ENCODE results near the gene FAM131B. TPM values are rescaled to one million over a fixed set of nuclear protein-coding genes. Genes with fewer than 3 reads are reported as not detected.

Gene FAM131B
- total RNA-seq, 1 experiment from 2014 or later: 25.3 TPM

DNA sequence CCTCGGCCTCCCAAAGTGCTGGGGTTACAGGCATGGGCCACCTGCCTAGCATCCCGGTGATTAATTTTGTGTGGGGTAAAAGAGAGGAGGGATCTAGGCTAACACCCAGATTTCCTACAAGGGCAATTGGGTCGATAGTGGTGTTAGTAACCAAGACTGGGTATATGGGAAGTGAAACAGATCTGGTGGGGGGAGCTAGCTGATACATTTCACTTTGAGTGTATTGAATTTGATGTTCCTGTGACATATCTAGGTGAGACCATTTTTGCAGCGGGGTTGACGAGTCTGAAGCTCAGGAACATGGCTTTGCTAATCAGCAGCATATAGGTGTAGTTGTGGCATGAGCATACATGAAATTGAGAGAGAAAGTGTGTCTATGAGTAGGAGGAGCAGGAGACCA lies 34.6 kb downstream of the FAM131B start (continued):
- TF ChIP-seq, protein P1, sequence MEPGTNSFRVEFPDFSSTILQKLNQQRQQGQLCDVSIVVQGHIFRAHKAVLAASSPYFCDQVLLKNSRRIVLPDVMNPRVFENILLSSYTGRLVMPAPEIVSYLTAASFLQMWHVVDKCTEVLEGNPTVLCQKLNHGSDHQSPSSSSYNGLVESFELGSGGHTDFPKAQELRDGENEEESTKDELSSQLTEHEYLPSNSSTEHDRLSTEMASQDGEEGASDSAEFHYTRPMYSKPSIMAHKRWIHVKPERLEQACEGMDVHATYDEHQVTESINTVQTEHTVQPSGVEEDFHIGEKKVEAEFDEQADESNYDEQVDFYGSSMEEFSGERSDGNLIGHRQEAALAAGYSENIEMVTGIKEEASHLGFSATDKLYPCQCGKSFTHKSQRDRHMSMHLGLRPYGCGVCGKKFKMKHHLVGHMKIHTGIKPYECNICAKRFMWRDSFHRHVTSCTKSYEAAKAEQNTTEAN (CRISPR knock-in tag; IDR thresholded peaks at IDR 0.05): no peak
- TF ChIP-seq TEAD4 (CRISPR knock-in tag; IDR thresholded peaks at IDR 0.05): no peak
- TF ChIP-seq, protein P2, sequence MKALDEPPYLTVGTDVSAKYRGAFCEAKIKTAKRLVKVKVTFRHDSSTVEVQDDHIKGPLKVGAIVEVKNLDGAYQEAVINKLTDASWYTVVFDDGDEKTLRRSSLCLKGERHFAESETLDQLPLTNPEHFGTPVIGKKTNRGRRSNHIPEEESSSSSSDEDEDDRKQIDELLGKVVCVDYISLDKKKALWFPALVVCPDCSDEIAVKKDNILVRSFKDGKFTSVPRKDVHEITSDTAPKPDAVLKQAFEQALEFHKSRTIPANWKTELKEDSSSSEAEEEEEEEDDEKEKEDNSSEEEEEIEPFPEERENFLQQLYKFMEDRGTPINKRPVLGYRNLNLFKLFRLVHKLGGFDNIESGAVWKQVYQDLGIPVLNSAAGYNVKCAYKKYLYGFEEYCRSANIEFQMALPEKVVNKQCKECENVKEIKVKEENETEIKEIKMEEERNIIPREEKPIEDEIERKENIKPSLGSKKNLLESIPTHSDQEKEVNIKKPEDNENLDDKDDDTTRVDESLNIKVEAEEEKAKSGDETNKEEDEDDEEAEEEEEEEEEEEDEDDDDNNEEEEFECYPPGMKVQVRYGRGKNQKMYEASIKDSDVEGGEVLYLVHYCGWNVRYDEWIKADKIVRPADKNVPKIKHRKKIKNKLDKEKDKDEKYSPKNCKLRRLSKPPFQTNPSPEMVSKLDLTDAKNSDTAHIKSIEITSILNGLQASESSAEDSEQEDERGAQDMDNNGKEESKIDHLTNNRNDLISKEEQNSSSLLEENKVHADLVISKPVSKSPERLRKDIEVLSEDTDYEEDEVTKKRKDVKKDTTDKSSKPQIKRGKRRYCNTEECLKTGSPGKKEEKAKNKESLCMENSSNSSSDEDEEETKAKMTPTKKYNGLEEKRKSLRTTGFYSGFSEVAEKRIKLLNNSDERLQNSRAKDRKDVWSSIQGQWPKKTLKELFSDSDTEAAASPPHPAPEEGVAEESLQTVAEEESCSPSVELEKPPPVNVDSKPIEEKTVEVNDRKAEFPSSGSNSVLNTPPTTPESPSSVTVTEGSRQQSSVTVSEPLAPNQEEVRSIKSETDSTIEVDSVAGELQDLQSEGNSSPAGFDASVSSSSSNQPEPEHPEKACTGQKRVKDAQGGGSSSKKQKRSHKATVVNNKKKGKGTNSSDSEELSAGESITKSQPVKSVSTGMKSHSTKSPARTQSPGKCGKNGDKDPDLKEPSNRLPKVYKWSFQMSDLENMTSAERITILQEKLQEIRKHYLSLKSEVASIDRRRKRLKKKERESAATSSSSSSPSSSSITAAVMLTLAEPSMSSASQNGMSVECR (CRISPR knock-in tag; IDR thresholded peaks at IDR 0.05; ENCODE audit: borderline replicate concordance): no peak
- TF ChIP-seq RELA (CRISPR knock-in tag; IDR thresholded peaks at IDR 0.05; ENCODE audit: borderline replicate concordance): no peak
- no peak for TF ChIP-seq FOXP1 (CRISPR knock-in tag; IDR thresholded peaks at IDR 0.05; ENCODE audit: borderline replicate concordance)

DNA sequence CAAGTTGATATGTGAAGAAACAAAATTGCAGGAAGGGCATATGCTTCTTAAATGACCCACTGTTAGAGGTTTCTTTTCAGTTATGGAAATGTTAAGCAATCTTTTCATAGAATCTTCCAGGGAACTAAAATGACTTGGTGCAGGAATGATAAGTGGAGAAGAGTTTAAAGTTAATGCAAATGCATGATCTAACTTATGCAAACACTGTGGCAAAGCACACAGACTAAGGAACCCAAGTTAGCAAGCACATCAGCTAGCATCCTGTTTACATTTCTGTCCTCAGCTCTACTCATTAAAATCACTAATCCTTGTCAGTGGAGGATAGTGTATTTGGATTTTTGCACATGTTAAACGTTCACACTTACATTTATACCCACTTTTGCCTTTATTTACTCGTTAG lies 37.3 kb downstream of the FAM131B start:
- H3K4me3 Mint-ChIP-seq: no peak overlapping the region
- no peaks in the 10 kb centered on the region for H3K27me3 Mint-ChIP-seq (ENCODE audit: low read depth)
- ChIA-PET CTCF (interaction anchor here (1.1 to 3.0 kb wide), 2 partner anchors 20 to 55 kb away, joined by 3 to 12 read pairs; no protein-coding TSS in a partner anchor), POLR2A (no interaction called here)
- no peak for ATAC-seq
- peaks cover 33% of the 10 kb centered on the region for H3K4me1 Mint-ChIP-seq
- no peak for DNase-seq (ENCODE audit: low spot score)
- H3K27ac Mint-ChIP-seq: no peak overlapping the region
- no peaks in the 10 kb centered on the region for H3K9me3 Mint-ChIP-seq
- no peak for TF ChIP-seq MXD4 (CRISPR knock-in tag; IDR thresholded peaks at IDR 0.05; ENCODE audit: borderline replicate concordance)
- TF ChIP-seq, protein P3, sequence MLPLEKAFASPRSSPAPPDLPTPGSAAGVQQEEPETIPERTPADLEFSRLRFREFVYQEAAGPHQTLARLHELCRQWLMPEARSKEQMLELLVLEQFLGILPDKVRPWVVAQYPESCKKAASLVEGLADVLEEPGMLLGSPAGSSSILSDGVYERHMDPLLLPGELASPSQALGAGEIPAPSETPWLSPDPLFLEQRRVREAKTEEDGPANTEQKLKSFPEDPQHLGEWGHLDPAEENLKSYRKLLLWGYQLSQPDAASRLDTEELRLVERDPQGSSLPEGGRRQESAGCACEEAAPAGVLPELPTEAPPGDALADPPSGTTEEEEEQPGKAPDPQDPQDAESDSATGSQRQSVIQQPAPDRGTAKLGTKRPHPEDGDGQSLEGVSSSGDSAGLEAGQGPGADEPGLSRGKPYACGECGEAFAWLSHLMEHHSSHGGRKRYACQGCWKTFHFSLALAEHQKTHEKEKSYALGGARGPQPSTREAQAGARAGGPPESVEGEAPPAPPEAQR (CRISPR knock-in tag; IDR thresholded peaks at IDR 0.05): no peak
- TF ChIP-seq, protein P4, sequence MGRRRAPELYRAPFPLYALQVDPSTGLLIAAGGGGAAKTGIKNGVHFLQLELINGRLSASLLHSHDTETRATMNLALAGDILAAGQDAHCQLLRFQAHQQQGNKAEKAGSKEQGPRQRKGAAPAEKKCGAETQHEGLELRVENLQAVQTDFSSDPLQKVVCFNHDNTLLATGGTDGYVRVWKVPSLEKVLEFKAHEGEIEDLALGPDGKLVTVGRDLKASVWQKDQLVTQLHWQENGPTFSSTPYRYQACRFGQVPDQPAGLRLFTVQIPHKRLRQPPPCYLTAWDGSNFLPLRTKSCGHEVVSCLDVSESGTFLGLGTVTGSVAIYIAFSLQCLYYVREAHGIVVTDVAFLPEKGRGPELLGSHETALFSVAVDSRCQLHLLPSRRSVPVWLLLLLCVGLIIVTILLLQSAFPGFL (CRISPR knock-in tag; IDR thresholded peaks at IDR 0.05; ENCODE audit: borderline replicate concordance): no peak
- no peak for TF ChIP-seq GTF2I (CRISPR knock-in tag; conservative IDR thresholded peaks at IDR 0.05)
- no peak for TF ChIP-seq TCF7 (CRISPR knock-in tag; IDR thresholded peaks at IDR 0.05; ENCODE audit: low read depth)
- TF ChIP-seq SOX15 (CRISPR knock-in tag; IDR thresholded peaks at IDR 0.05): no peak
- TF ChIP-seq SP1 (CRISPR knock-in tag; conservative IDR thresholded peaks at IDR 0.05): no peak
- no peak for TF ChIP-seq PRDM15 (CRISPR knock-in tag; IDR thresholded peaks at IDR 0.05)
- TF ChIP-seq HMGA2 (CRISPR knock-in tag; IDR thresholded peaks at IDR 0.05): no peak
- no peak for TF ChIP-seq ZNF317 (CRISPR knock-in tag; IDR thresholded peaks at IDR 0.05; ENCODE audit: borderline replicate concordance, low read depth)
- TF ChIP-seq ZBTB21 (CRISPR knock-in tag; IDR thresholded peaks at IDR 0.05; ENCODE audit: borderline replicate concordance): no peak
- TF ChIP-seq SMAD3 (CRISPR knock-in tag; IDR thresholded peaks at IDR 0.05; ENCODE audit: borderline replicate concordance): no peak
- no peak for TF ChIP-seq NR3C1 (CRISPR knock-in tag; conservative IDR thresholded peaks at IDR 0.05; ENCODE audit: low read depth)
- H3K36me3 Mint-ChIP-seq: no peaks in the 10 kb centered on the region
